Right atrium auricular region (tissue), 2 donors: ENCODE data around the gene ARL6IP6. TPM values are rescaled to one million over a fixed set of nuclear protein-coding genes. Genes with fewer than 3 reads are reported as not detected.
"Not testable (repeated sequence)": the region's sequence is repeated elsewhere in the genome, so short reads cannot be mapped to it uniquely, and the experiment has no call there.

Source experiments
- DNase-seq: peaks from one replicate; pipeline ENCODE4 v3.0.0-alpha.2; 2019; ENCODE audit warnings: low spot score
- H3K27ac ChIP-seq, 2 donors: fragments of 200-600 bp; sonication (generic); 1 replicate in 1 of 2; 2 replicates in 1 of 2; pipeline ENCODE4 v1.5.1; 2016 to 2019
- H3K27me3 ChIP-seq, 2 donors: fragments of 200-600 bp; sonication (generic); one replicate each; pipeline versions ENCODE4 v1.5.1 to v1.6.0; 2017 to 2019
- H3K36me3 ChIP-seq: fragments of 200-600 bp; sonication (generic); one replicate; pipeline ENCODE4 v1.5.1; 2016
- H3K4me1 ChIP-seq, 2 donors: fragments of 200-600 bp; sonication (generic); one replicate each; pipeline versions ENCODE4 v1.5.1 to v1.6.0; 2017 to 2019
- H3K4me3 ChIP-seq, 2 donors: fragments of 200-600 bp; sonication (generic); 1 replicate in 1 of 2; 2 replicates in 1 of 2; pipeline ENCODE4 v1.5.1; 2017 to 2019; ENCODE audit warnings: mild to moderate bottlenecking in 1 of 2, moderate library complexity in 1 of 2
- H3K9me3 ChIP-seq, 2 donors: fragments of 200-600 bp; sonication (generic); one replicate each; pipeline ENCODE4 v1.5.1; 2019
- CTCF ChIP-seq, 2 donors: fragments of 200-600 bp; sonication (generic); IDR thresholded peaks; one replicate each; pipeline ENCODE4 v1.5.1; 2019; ENCODE audit warnings: antibody characterized with exemption in 2 of 2
- total RNA-seq, 2 donors: library from RNA; depleted of rRNA; stranded (reverse); fragments of >200 nt; gene quantifications; one replicate each; pipeline ENCODE4 v1.1.0, GENCODE V29; 2016

ARL6IP6 gene
- total RNA-seq, 2 donors from 2014 or later, result 7.5 to 10.0 TPM

- no peak for DNase-seq
- Histone ChIP-seq H3K27me3 (no peaks in the 10 kb centered on the region), H3K36me3 (no peaks in the 10 kb centered on the region), H3K9me3 (no peaks in the 10 kb centered on the region), H3K4me3 (no peak overlapping the region), H3K4me1 (no peaks in the 10 kb centered on the region), H3K27ac (no peak overlapping the region)
- no peak for TF ChIP-seq CTCF (IDR thresholded peaks at IDR 0.05)
Measured at GRCh38 chr2:152729844-152730243, 11.4 kb downstream of the ARL6IP6 start.

GRCh38 chr2:152730591-152731333 lies 12.3 kb downstream of the ARL6IP6 start:
- H3K27me3 ChIP-seq, result no peaks in the 10 kb centered on the region
- H3K9me3 ChIP-seq, result no peaks in the 10 kb centered on the region
- H3K4me3 ChIP-seq, result no peak overlapping the region
- TF ChIP-seq CTCF (IDR thresholded peaks at IDR 0.05), result no peak
- no peaks in the 10 kb centered on the region for H3K4me1 ChIP-seq
- DNase-seq, result no peak
- H3K36me3 ChIP-seq, result no peaks in the 10 kb centered on the region
- no peak overlapping the region for H3K27ac ChIP-seq

GRCh38 chr2:152737509-152737908 lies 19.1 kb downstream of the ARL6IP6 start:
- H3K27ac ChIP-seq, H3K4me3 ChIP-seq, H3K27me3 ChIP-seq, H3K9me3 ChIP-seq, H3K36me3 ChIP-seq, DNase-seq, H3K4me1 ChIP-seq: not testable (repeated sequence)

GRCh38 chr2:152738438-152738837 lies 20.0 kb downstream of the ARL6IP6 start:
- H3K9me3 ChIP-seq, result no peaks in the 10 kb centered on the region
- no peak for TF ChIP-seq CTCF (IDR thresholded peaks at IDR 0.05)

GRCh38 chr2:152739705-152740104 lies 21.3 kb downstream of the ARL6IP6 start:
- not testable (repeated sequence) for H3K27me3 ChIP-seq

More at GRCh38 chr2:152738438-152738837, 20.0 kb downstream of the ARL6IP6 start:
- Histone ChIP-seq H3K27ac (no peak overlapping the region), H3K27me3 (no peaks in the 10 kb centered on the region), H3K4me1 (no peaks in the 10 kb centered on the region), H3K36me3 (no peaks in the 10 kb centered on the region), H3K4me3 (no peak overlapping the region)
- no peak for DNase-seq

GRCh38 chr2:152740743-152741328 lies 22.4 kb downstream of the ARL6IP6 start:
- H3K27ac ChIP-seq, result no peak overlapping the region
- no peak for DNase-seq

More at GRCh38 chr2:152739705-152740104, 21.3 kb downstream of the ARL6IP6 start:
- H3K4me3 ChIP-seq, H3K27ac ChIP-seq, H3K36me3 ChIP-seq, DNase-seq, H3K9me3 ChIP-seq, H3K4me1 ChIP-seq: not testable (repeated sequence)

More at GRCh38 chr2:152740743-152741328, 22.4 kb downstream of the ARL6IP6 start:
- H3K4me3 ChIP-seq, result no peak overlapping the region
- no peaks in the 10 kb centered on the region for H3K36me3 ChIP-seq
- H3K27me3 ChIP-seq, result no peaks in the 10 kb centered on the region
- TF ChIP-seq CTCF (IDR thresholded peaks at IDR 0.05), result peak; percentile 62 to 84
- H3K9me3 ChIP-seq, result no peaks in the 10 kb centered on the region
- H3K4me1 ChIP-seq, result no peaks in the 10 kb centered on the region
